ENCODE measurements around the gene NEB.
"Not testable (repeated sequence)": the region's sequence is repeated elsewhere in the genome, so short reads cannot be mapped to it uniquely, and the experiment has no call there.

Gene NEB

DNA sequence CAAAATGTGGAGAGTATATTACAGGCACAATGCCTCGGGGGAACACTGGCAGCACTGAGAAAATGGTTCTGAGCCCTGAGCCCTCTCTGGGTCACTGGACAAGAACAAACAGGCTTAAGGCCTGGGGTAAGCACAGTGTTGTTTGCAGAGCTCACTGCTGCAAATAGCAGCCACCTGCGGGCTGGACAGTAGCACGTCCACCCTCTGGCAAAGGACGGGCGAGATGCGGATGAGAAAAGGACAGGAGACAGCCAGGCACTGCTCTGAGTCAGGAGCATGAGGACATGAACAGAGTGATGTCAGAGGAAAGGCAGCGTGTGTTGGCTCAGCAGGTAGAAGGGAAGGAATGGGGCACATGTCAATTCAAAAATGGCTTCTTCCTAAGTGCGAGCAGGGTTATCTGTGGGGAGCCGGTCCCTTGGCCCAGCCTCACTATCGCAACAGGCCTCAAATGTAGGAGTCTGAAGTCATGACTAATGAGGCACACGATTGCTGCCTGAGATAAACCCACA, 25.9 kb upstream of the NEB start:
- no peak for DNase-seq

DNA sequence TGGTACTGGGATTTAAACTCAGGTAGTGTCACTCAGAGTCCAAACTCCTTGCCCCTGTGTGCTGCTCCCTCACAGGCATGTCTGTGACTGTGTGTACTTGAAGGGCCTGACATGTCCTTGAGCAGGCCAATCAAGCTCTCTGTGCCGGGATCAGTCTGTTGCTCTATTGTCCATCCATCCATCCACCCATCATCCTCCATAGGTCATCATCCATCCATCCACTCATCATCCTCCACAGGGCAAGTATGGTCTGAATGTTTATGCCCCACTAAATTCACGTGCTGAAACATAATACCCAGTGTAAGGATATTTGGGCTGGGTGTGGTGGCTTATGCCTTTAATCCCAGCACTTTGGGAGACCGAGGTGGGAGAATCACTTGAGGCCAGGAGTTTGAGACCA, 24.5 kb upstream of the NEB start:
- no peak for DNase-seq

DNA sequence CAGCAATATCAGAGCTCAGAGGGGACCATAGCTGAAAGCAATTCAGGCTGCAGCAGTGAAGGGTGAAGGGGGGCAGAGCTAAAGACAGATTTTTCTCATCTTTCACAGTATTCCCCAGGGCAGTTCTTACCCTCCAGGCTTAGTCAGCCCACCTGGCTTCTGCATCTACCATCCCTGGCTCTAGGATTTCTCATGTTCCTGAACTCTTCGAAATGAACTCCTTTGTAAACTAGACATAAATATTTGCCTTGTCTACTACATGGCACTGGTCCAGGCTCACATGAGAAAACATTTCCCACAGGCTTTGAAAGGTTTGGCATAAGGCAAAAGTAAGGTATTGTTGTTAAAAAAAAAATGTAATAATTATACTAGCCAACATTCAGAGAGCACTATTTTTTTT, 23.6 kb upstream of the NEB start:
- no peak for DNase-seq

DNA sequence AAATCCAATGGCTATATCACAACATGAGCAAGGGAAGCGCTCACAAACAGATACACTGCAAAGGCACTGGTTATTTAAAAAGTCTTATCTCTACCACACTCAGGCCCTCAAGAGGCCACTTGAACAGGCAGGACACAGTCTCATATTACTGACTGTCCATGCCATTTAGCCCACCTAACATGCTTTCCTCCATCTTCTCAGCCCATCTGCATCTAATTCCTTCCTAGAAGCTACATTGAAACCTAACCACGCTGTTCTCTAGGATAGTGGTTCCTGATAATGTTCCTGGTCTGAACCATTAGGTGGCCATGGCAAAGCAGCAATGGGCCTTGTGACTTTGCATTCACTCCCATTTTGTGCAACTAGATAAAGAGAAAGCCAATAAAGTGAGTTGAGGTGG, 22.5 kb upstream of the NEB start:
- DNase-seq = no peak

DNA sequence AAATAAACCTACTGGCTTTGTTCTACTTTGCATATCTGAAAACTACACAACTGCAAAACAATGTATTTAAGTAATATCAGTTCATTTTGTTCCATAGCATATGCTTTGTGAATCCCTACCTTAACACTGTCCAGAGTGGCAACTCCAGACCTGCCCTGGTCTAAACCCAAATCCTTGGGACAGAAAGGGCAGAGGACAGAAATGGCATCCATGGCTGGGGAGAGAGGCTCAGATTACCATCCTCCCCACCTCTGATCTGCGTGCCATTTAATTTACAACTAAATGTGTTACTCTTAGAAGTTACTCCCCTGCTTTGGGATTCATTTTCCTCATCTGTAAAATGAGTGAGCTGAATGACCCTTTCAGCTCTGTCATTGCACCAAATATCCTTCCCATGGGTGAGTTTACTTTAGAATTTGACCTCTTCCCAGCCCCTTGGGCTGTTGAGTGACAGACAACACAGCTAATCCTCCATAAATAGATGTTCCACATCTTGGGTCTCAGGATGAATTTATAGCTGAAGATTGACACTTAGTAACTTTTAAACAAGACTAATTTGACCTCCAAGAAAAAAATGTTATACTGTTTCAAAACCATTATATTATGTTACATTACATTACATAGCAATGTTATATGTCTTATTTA, 20.1 kb upstream of the NEB start:
- no peak for DNase-seq

DNA sequence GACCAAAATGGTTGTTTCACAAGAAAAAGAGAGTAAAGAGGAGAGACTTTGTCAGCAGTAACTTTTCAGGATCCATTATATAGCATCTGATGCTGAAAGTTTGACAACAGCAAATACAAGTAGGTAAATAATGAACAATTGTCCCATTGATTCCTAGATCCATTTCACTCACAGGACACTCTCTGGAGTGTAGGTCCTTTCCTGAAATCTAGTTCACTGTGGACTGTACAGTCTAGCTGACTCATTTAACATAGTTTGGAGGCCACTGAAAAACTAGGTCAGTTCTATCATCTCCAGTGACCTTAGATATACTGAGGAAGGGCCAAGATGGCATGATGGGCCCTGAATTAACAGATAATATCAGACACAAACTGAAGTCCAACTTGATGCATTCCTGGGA, 19.3 kb upstream of the NEB start:
- DNase-seq = no peak

DNA sequence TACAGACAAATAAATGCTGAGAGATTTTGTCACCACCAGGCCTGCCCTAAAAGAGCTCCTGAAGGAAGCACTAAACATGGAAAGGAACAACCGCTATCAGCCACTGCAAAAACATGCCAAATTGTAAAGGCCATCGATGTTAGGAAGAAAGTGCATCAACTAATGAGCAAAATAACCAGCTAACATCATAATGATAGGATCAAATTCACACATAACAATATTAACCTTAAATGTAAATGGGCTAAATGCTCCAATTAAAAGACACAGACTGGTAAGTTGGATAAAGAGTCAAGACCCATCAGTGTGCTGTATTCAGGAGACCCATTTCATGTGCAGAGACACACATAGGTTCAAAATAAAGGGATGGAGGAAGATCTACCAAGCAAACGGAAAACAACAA, 11.0 kb upstream of the NEB start:
- not testable (repeated sequence) for DNase-seq

DNA sequence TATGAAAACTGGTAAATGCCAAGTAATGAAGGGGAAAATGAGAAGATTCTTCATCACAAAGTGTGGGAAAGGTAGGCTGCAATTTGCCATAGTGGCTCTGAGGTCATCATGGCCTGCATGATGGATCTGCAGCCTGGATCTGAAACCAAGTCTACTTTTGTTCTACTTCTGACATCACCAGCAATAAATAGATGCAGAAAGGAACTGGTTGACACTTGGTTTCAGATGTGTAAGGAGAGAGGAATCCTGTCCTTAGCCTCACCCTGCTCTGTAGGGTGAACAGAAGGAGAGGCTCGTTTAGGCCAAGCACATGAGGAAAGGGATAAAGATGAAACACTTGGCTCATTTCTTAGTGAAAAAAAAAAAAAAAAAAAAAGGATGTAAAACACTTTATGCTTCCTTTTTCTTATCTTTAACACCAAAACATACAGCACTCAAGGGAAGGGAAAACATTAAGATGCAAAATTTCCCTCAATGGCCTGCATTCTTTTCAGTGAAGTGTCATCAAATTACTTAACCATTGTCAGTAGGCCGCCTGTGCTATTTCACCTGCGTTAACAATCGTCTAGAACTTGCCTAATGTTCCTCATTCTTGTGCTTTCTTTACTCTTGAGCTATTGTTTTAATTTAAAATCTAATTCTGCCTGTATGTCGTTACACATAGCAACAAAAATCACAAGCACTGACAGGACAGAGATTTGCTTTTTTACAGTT, 3.9 kb downstream of the NEB start:
- no peak for DNase-seq

DNA sequence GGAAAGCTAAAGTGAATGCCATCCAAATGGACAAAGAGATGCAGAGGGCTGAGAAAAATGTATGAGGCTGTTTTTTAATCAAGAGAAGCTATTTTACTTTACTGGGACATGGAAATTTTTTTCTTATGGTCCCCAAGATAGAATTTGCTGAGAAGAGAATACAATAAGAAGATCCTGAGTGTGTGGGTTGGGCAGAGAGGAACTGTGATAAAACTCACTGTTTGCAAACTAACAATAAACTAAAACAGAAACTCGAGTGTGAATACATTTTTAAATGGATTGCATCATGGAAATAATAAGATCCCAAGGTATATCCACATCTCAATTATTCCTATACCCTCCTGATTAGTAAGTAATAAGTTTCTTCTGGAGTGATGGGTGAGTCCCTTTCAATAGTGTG, 4.4 kb downstream of the NEB start:
- no peak for DNase-seq

DNA sequence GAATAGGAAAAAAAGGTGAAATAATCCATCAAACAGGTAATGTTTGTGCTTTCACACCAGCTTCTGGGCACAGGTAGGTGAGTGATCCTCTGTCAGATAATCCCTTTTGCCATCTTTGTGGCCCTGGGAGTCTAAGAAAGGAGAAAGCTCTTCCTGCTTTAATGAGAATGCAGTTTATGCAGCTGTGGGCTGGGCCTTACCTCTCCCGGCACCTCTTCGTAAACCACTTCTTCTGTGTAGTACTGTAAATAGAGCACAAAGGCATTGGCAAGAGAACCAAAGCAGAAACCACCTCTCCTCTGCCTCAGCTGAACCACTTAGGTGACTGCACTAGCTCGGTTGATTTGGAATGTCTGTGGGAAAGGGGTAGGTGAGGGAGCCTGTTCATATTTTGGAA, 4.9 kb downstream of the NEB start:
- no peak for DNase-seq

DNA sequence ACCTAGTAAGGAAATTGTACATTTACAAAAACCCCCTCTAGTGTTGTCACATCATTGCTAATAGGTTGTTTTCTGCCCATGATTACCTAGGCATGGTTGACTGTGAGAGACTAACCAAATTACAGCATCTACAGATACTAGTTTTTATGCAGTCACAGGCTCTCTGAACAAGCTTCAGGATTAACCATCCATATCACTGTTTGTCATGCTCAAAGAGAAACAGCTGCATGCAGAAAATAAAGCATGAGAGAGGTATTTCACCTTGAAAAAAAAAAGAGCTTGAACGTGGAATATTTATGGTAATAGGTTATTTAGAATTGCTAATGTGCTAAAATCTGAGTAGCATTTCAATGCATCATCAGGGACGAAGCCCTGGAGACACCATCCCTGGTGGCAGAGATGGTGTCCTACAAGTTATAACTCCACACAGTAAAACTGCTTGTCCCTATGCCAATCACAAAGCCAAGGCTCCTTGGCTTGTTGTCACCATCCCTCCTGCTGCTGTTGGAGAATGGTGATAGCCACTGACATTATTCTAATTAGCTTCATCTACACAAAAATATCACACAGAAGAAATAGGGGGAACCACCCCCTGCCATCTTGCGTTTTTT, 5.4 kb downstream of the NEB start:
- no peak for DNase-seq

DNA sequence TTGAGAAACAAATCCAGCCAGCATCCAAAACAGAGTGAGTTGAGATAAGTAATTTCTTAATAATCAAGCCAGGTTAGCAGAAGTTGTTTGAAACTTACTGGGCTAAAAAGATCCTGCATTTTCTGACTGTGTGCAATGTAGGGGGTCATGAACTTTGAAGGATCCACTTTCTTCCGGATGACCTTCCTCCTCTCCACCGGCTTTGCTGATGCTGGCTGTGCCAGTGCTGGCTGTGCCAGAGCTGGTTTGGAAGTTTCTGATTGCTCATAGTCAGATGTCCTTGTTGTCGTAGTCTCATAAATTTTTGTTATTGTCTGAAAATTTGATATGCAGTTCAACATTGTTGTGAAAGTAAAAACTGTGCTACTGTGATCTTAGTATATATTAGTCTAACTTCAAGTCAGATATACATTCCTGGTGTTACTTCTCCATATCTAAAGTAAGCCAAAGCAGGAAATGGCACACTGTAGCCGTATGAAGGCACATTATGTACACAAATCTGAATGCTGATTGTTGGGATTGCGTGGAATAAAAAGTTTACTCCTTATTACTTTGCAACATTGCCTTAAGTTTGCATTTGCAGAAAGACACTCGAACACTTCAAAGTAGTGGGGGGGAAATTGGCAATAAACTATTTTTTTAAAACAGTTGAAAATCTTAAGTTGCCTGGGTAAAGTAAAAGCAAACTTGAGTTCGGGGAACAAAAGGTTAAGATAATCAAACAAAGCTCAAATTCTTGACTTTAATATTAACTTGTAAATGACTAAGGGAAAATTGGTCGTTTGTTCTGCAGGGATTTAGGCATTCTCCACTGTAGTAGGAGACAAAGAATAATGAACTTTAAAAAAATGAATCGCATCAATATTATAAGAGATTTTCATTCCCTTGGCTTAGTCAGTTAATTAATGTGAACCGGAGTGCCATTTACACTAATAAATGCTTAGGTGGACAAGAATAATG, 6.4 kb downstream of the NEB start:
- no peak for DNase-seq

DNA sequence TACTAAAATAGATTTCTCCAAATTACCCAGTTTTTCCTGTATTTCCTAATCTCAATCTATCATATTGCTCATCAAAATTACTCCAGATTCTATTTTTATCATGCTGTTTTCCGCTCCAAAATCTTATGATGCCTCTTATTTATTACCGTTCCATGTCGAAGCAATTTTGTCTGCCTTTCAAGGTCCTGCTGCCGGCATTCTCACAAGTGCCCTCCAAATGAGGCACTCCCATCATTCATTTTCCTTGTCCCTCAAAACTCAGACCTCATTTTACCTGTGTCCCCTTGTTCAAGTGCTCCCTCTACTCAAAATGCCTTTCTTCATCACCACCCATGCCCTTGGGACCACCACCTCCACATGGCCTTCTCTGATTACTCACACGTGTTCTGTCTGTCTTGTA, 13.1 kb downstream of the NEB start:
- no peak for DNase-seq

DNA sequence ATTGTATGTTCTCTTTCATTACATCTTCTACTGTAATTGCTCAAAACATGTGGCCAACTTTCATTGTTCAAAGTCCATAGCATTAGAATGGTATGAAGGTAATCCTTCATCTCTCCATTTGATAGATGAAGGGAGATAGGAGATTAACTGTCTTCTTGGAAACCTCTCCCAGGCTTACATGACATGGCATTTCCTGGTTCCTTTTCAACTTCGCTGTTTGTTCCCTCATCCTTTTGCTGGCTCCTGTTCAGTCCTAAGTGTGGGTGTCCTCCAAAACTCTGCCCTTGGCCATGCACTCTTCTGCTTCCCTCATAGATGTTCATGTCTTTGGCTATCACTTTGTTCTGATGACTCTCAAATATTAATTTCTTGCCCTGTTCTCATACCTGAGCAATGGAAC, 13.8 kb downstream of the NEB start:
- no peak for DNase-seq

DNA sequence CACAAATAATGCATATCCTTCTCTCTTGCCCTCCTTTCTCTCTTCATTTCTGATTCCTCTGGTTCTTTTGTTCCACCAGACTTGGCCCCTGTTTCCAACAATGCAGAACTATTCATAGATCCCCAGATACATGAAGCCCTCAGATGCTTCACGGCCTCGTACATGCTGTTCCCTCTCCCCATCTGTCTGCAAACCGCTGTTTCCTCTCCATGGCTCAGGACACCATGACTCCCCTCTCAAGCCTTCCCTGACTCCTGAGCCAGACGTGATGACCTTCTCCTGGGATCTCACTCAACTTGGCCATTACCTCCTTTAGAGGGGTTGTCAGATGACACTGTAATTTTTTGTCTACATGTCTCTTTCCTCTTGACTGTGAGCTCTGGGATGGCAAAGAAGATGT, 15.5 kb downstream of the NEB start:
- no peak for DNase-seq

DNA sequence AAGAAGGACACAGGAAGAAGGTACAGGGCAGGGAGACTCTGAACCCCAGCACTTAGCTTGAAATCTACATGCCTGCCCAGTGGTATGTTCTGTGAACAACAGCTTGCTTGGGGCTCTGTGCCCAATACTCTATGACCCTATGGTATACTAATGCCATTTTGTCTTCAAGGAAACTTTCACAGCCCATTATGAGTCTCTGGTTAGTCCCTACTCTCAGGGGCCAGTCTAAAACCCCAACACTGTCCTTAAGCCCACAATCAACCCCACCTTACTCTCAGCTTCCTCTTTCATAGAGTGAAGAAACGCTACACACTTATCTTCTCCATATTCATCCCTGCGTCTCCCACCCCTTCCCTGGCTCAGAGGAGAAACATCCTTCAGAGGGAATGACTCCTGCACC, 16.0 kb downstream of the NEB start:
- DNase-seq = no peak

DNA sequence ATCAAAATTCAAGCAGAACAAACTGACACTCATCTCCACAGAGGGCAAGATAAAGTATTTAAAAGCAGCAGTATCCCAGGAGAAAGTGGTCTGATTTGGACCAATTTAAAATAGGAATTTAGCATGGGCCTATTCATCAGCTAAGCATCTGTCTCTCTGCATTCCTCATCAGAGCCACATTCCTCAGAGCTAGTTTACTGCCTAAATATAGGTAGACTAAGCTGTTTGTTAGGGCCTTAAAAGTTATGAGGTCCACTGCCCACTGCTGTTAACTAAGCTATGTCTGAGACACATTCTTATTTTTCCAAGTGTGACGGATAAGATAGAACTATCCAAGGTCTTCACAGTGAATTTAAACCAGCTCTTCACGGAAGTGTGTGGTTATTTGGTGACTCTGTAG, 17.6 kb downstream of the NEB start:
- DNase-seq = no peak

DNA sequence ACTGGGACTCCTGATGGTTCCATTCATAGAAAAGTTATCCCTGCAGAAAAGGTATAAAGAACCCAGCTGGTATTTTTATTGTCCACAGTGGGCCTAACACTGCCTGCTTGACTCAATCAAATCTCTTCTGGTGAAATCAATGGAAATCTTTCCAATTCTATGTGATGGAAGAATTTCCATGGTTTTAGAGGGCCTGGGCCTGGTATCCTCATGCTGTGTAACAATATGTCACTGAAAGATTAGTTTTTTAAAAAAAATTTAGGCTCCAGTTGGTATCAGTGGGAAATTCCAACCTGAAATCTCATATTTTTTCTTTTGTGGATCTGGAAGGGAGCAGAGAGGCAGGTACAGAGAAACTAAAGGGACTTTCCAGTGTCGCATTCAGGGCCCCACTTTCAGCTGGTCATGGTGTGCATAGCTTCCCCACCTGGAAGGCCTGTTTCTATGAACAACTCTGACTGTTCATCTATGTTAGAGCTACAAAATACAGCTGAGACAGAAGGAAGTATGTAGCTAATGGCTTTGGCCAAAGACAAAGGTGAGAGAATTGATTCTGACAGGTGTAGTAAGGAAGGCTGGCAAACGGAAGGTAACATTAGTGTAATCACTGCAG, 20.9 kb downstream of the NEB start:
- no peak for DNase-seq

DNA sequence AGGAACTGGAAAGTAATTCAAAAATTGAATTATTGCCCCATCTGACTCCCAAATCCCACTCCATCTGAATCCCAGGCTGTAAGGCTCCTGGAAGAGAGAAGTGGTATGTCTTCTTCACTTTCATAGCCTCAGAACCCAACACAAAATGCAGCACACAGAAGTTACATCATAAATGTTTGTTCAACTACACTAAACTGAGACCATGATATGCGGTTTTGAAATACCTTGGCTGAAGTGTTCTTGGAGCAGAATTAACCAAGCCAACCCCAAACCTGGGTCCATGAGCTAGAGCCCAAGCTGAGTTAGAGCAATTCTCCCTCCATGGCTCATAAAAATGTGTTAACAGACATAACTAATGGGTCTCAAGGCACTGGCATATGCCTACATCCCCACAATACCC, 23.3 kb downstream of the NEB start:
- no peak for DNase-seq

DNA sequence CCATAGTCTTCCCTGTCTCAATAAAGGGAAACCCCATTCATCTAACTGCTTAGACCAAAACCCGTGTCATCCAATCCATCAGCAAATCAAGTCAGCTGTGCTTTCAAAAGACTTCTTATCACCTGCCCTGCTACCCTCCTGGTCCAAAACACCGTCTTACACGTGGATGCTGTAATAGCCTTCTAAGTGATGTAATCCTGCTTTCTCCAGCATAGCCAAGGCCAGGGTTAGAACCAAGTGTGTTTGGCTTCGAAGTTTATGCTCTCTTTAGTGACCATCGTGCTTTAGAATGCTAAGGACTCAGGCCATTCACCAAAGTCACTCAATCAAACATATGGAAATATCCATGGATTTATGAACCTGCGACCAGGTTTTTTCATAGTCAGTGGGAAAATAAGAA, 25.5 kb downstream of the NEB start:
- DNase-seq = no peak

DNA sequence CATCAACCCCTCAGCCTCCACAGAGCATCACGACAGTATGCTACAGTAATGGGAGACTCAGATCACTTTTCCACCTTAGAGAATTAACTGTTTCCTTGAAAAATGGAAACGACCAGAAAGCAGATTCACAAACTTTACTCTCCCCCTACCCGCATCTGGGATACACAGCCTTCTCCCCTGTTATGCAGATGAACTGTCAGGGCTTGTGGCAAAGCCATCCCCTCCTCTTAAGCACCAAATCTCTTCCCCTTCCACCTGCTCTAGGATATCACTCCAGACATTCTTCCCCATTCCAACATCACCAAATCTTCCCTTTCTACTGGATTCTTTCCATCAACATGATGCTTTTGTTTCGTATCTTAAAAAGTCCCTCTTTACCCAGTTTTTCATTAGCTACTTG, 26.4 kb downstream of the NEB start:
- DNase-seq = no peak

DNA sequence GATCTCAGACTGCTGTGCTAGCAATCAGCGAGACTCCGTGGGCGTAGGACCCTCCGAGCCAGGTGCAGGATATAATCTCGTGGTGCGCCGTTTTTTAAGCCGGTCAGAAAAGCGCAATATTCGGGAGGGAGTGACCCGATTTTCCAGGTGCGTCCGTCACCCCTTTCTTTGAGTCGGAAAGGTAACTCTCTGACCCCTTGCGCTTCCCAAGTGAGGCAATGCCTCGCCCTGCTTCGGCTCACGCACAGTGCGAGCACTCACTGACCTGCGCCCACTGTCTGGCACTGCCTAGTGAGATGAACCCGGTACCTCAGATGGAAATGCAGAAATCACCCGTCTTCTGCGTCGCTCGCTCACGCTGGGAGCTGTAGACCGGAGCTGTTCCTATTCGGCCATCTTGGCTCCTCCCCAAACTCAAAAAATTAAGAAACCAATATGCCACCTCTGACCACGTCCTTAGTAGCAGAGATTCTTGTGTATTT, 29.8 kb downstream of the NEB start:
- DNase-seq = not testable (repeated sequence)

DNA sequence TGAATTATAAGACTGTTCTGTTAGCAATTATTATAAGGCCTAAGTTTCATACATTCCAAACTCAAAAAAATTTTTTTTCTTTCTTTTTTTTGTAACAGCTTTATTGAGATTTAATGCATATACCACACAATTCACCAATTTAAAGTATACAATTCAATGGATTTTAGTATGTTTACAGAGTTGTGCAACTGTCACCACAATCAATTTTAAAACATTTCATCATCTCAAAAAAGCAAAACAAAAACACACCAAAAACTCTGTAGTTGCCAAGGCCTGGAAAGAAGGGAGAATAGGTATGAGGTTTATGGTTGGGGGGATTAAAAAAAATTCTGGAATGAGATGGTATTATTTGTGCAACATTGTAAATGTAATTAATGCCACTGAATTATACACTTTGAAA, 36.1 kb downstream of the NEB start:
- DNase-seq = not testable (repeated sequence)
